ENCODE measurements around the gene CPNE5. TPM values are rescaled to one million over a fixed set of nuclear protein-coding genes. Genes with fewer than 3 reads are reported as not detected.

Gene CPNE5
- total and polyA plus RNA-seq, 9 of the 15 experiments (the other 6 are each of a cell fraction or from before 2014, with no cell fraction given), result 0.14 to 1.0 (median 0.46) TPM; not detected in 2

- no peak for TF ChIP-seq REST (IDR thresholded peaks at IDR 0.05; ENCODE audit: borderline replicate concordance)
- 0 out of 2 replicates have a peak, but pooled peaks have one; percentile 22 for TF ChIP-seq REST (CRISPR knock-in tag; IDR thresholded peaks at IDR 0.05; ENCODE audit: low read depth)
- no peak for TF ChIP-seq NUFIP1 (IDR thresholded peaks at IDR 0.05; ENCODE audit: partially characterized antibody)
- TF ChIP-seq POLR2AphosphoS2 (IDR thresholded peaks at IDR 0.05; ENCODE audit: low read length), result no peak
- TF ChIP-seq SUPT5H (IDR thresholded peaks at IDR 0.05), result no peak
- TF ChIP-seq ZBTB8A (IDR thresholded peaks at IDR 0.05; ENCODE audit: partially characterized antibody), result no peak
- peak; percentile 47; the same call in 1 of the 2 replicates for TF ChIP-seq SIN3B (IDR thresholded peaks at IDR 0.05; ENCODE audit: low read depth)
- peak; percentile 60 for TF ChIP-seq CCNT2 (IDR thresholded peaks at IDR 0.05; ENCODE audit: borderline replicate concordance, extremely low read depth, insufficient read length, low read depth, low read length)
- peak; percentile 25; the same call in 1 of the 2 replicates for TF ChIP-seq PHF8 (IDR thresholded peaks at IDR 0.05; ENCODE audit: borderline replicate concordance, low read length)
- peak in 1 of 2 experiments; percentile 98; a peak in 2 of 4 replicates for TF ChIP-seq KDM1A (IDR thresholded peaks at IDR 0.05)
- TF ChIP-seq XRCC4 (IDR thresholded peaks at IDR 0.05; ENCODE audit: extremely low read depth, insufficient read depth, insufficient read length), result no peak
- TF ChIP-seq ZNF592 (IDR thresholded peaks at IDR 0.05), result no peak
- no peak for TF ChIP-seq GABPB1 (CRISPR knock-in tag; IDR thresholded peaks at IDR 0.05)
- TF ChIP-seq ZFP30 (CRISPR knock-in tag; IDR thresholded peaks at IDR 0.05; ENCODE audit: borderline replicate concordance), result no peak
- peak; percentile 83 for TF ChIP-seq CXXC5 (CRISPR knock-in tag; IDR thresholded peaks at IDR 0.05)
Observed at GRCh38 chr6:36839749-36840431, 646 bp upstream of the CPNE5 start (continued).
